ENCODE measurements around the gene TIE1.

TIE1 gene

GRCh38 chr1:43348809-43349593 is 48.2 kb downstream of the TIE1 start:
- no peak for TF ChIP-seq JUND (IDR thresholded peaks at IDR 0.05; ENCODE audit: low read depth)
- DNase-seq (ENCODE audit: low read depth in 1 of 2, low spot score in 1 of 2): peak; percentile 85 to 89
- in situ Hi-C loops (cut with HindIII; ENCODE audit: low pct_unique_long_range_greater_than_20kb, low sequenced_read_pairs): no loop called here

GRCh38 chr1:43349594-43350306 is 49.0 kb downstream of the TIE1 start:
- peak; percentile 6 to 33 for DNase-seq (ENCODE audit: low read depth in 1 of 2, low spot score in 1 of 2)
- in situ Hi-C loops (cut with HindIII; ENCODE audit: low pct_unique_long_range_greater_than_20kb, low sequenced_read_pairs): no loop called here
- TF ChIP-seq JUND (IDR thresholded peaks at IDR 0.05; ENCODE audit: low read depth): no peak

DNA sequence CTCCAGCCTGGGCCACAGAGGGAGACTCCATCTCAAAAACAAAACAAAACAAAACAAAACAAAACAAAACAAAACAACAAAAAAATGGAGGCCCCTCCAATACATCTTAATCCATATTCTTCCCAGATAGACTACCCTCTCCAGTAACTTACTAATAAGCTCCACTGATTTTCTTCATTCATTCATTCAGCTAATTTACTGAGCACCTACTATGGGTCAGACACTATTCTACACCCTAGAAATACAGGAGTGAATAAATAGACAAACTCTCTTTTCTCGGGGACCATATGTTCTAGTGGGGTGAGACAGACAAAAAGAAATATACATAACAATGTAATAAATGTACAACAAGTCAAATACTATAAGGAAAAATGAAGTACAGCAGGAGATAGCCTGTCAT is 50.2 kb downstream of the TIE1 start:
- DNase-seq (ENCODE audit: low read depth in 1 of 2, low spot score in 1 of 2): no peak
- no peak for TF ChIP-seq JUND (IDR thresholded peaks at IDR 0.05; ENCODE audit: low read depth)
- in situ Hi-C loops (cut with HindIII; ENCODE audit: low pct_unique_long_range_greater_than_20kb, low sequenced_read_pairs): no loop called here

GRCh38 chr1:43351421-43352350 is 50.9 kb downstream of the TIE1 start:
- in situ Hi-C loops (cut with HindIII; ENCODE audit: low pct_unique_long_range_greater_than_20kb, low sequenced_read_pairs): no loop called here
- DNase-seq (ENCODE audit: low read depth in 1 of 2, low spot score in 1 of 2): no peak
- no peak for TF ChIP-seq JUND (IDR thresholded peaks at IDR 0.05; ENCODE audit: low read depth)

GRCh38 chr1:43352351-43352705 is 51.5 kb downstream of the TIE1 start:
- DNase-seq (ENCODE audit: low read depth in 1 of 2, low spot score in 1 of 2): no peak
- TF ChIP-seq JUND (IDR thresholded peaks at IDR 0.05; ENCODE audit: low read depth): no peak
- in situ Hi-C loops (cut with HindIII; ENCODE audit: low pct_unique_long_range_greater_than_20kb, low sequenced_read_pairs): no loop called here

- no peak for TF ChIP-seq JUND (IDR thresholded peaks at IDR 0.05; ENCODE audit: low read depth)
- no peak for DNase-seq (ENCODE audit: low read depth in 1 of 2, low spot score in 1 of 2)
- in situ Hi-C loops (cut with HindIII; ENCODE audit: low pct_unique_long_range_greater_than_20kb, low sequenced_read_pairs): no loop called here
Measured at GRCh38 chr1:43352881-43353280, 52.1 kb downstream of the TIE1 start.

DNA sequence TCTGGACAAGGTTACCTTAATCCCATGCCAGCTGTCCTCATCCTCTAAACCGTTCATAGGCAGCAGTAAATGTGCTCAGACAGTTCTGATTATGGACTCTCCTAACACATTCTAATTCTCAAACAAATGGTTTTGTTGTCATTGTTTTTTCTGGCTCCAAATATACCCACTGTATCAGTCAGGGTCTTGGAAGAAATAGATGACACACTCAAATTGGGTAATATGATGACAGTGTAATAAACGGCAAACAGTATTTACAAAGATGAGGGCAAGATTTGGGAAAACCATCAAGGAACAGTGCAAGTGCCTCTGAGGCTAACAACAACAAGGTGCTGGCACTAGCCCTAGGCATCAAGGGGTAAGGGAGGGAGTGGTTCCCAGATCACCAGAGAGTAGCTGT is 53.7 kb downstream of the TIE1 start:
- no peak for DNase-seq (ENCODE audit: low read depth in 1 of 2, low spot score in 1 of 2)
- in situ Hi-C loops (cut with HindIII; ENCODE audit: low pct_unique_long_range_greater_than_20kb, low sequenced_read_pairs): no loop called here
- no peak for TF ChIP-seq JUND (IDR thresholded peaks at IDR 0.05; ENCODE audit: low read depth)

DNA sequence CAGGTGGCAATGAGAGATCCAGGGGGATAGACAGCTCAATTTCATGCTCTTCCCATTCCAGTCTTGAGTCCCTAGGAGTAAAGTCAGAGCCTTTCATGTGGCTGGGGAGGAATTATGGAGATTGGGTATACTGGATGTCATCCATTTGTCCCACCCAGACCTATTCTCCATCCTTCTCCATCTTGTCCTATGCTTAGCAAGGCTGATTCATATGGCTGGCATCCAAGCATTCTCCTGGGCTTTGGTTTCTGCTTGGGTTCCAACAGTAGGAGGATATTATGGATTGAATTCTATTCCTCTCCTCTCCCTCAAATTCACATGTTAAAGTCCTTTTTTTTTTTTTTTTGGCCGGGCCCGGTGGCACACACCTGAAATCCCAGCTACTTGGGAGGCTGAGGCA is 54.2 kb downstream of the TIE1 start:
- TF ChIP-seq JUND (IDR thresholded peaks at IDR 0.05; ENCODE audit: low read depth): no peak
- in situ Hi-C loops (cut with HindIII; ENCODE audit: low pct_unique_long_range_greater_than_20kb, low sequenced_read_pairs): no loop called here

DNA sequence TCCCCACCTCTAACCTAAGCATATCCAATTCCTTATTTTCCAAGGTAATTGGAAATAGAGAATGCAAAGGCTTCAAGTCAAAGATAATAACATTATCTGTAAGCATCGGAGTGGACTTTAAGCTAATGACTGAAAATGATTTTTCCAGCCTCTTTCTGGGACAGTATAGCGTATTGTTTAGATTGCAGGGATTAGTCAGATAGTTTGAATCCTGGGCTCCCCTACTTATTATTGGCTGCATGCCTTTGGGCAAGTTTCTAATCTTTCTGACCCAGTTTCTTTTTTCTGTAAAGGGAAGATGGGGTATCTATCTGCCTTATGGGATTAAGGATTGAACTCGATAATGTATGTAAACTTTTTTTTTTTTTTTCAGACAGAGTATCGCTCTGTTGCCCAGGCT is 56.5 kb downstream of the TIE1 start:
- TF ChIP-seq JUND (IDR thresholded peaks at IDR 0.05; ENCODE audit: low read depth): no peak
- in situ Hi-C loops (cut with HindIII; ENCODE audit: low pct_unique_long_range_greater_than_20kb, low sequenced_read_pairs): no loop called here
- DNase-seq (ENCODE audit: low read depth in 1 of 2, low spot score in 1 of 2): no peak

More for the DNA sequence above, 54.2 kb downstream of the TIE1 start:
- no peak for DNase-seq (ENCODE audit: low read depth in 1 of 2, low spot score in 1 of 2)

GRCh38 chr1:43358121-43358745 is 57.5 kb downstream of the TIE1 start:
- DNase-seq (ENCODE audit: low read depth in 1 of 2, low spot score in 1 of 2): peak in 1 of 2 experiments; percentile 45
- in situ Hi-C loops (cut with HindIII; ENCODE audit: low pct_unique_long_range_greater_than_20kb, low sequenced_read_pairs): no loop called here
- no peak for TF ChIP-seq JUND (IDR thresholded peaks at IDR 0.05; ENCODE audit: low read depth)

- no peak for TF ChIP-seq JUND (IDR thresholded peaks at IDR 0.05; ENCODE audit: low read depth)
- peak; percentile 73 to 97 for DNase-seq (ENCODE audit: low read depth in 1 of 2, low spot score in 1 of 2)
- in situ Hi-C loops (cut with HindIII; ENCODE audit: low pct_unique_long_range_greater_than_20kb, low sequenced_read_pairs): no loop called here
Measured at GRCh38 chr1:43358746-43359693, 58.2 kb downstream of the TIE1 start, which contains the start of gene CDC20. TSS of gene CDC20 (plus strand) at chr1:43358981. CDS start at chr1:43359216, 235 bp downstream.
